ENCODE measurements around the gene TRIM7. TPM values are rescaled to one million over a fixed set of nuclear protein-coding genes. Genes with fewer than 3 reads are reported as not detected.
"Not testable (repeated sequence)": the region's sequence is repeated elsewhere in the genome, so short reads cannot be mapped to it uniquely, and the experiment has no call there.

TRIM7 gene
- total RNA-seq, 4 donors from 2014 or later = 3.7 to 12.1 (median 10.6) TPM

DNA sequence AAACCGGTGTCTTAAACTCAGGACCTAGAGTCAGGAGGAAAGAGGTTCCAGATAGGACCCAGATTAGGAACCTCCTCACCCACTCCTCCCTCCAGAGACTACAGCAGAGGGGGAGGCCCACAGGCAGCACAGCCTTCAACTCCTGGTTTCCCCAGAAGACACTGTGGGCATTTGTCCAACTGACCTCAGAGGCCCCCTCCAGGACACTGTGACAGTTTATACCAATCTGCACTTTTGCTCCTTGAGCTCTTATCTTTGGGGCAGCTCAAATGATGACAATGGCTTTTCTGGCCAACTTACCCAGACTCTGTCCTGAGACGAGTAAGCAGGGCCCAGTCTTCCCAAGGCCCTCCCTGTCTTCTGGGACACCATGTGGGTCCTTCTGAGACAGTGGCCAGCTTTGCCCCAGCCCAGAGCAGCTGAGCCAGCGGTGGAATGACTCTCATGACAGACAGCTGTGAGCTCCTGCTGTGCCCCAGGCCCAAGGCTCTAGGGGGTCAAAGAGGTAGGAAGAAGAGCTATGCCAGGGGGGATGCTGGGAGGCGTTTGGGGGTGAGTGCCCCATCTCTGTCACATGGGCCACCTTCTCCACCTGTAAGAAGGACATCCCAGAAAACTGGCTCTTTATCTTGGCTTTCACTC, 43.3 kb downstream of the TRIM7 start:
- Histone ChIP-seq H3K9me3 (no peaks in the 10 kb centered on the region), H3K4me3 (peak overlapping the region in 1 of 4 donors; percentile 35), H3K4me1 (peaks cover 0 to 24% (median 2%) of the 10 kb centered on the region in 4 donors), H3K27me3 (peaks cover 0 to 28% of the 10 kb centered on the region in 2 donors), H3K36me3 (no peaks in the 10 kb centered on the region), H3K27ac (peak overlapping the region in 2 of 4 donors; percentile 71 to 81)
- TF ChIP-seq POLR2A (IDR thresholded peaks at IDR 0.05) (no peak), EP300 (IDR thresholded peaks at IDR 0.05) (no peak)
- TF ChIP-seq, protein P1, sequence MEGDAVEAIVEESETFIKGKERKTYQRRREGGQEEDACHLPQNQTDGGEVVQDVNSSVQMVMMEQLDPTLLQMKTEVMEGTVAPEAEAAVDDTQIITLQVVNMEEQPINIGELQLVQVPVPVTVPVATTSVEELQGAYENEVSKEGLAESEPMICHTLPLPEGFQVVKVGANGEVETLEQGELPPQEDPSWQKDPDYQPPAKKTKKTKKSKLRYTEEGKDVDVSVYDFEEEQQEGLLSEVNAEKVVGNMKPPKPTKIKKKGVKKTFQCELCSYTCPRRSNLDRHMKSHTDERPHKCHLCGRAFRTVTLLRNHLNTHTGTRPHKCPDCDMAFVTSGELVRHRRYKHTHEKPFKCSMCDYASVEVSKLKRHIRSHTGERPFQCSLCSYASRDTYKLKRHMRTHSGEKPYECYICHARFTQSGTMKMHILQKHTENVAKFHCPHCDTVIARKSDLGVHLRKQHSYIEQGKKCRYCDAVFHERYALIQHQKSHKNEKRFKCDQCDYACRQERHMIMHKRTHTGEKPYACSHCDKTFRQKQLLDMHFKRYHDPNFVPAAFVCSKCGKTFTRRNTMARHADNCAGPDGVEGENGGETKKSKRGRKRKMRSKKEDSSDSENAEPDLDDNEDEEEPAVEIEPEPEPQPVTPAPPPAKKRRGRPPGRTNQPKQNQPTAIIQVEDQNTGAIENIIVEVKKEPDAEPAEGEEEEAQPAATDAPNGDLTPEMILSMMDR (IDR thresholded peaks at IDR 0.05) = no peak
- WGBS, 2 donors = 75 to 76% methylated on average over 3 to 4 of the region's 4 CpGs
- DNase-seq (ENCODE audit: low spot score in 2 of 2) = no peak

DNA sequence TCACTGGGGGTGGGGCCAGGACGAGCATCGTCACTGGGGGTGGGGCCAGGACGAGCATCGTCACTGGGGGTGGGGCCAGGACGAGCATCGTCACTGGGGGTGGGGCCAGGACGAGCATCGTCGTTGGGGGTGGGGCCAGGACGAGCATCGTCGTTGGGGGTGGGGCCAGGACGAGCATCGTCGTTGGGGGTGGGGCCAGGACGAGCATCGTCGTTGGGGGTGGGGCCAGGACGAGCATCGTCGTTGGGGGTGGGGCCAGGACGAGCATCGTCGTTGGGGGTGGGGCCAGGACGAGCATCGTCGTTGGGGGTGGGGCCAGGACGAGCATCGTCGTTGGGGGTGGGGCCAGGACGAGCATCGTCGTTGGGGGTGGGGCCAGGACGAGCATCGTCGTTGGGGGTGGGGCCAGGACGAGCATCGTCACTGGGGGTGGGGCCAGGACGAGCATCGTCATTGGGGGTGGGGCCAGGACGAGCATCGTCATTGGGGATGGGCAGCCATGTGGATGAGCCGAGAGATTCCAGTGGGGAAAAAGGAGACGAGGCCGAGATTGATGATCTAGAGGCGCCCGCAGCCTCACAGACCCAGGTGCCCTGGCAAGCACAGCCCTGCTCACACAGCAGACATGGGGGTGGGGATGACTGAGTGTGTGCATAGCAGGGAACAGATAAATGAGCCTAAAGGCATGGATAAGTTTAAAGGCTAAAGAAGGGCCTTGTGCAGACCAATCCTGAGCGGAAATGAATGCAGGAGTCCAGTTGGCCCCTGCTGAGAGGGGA, 44.1 kb downstream of the TRIM7 start:
- H3K27me3 ChIP-seq = peaks cover 0 to 20% of the 10 kb centered on the region in 2 donors
- H3K9me3 ChIP-seq, H3K36me3 ChIP-seq: not testable (repeated sequence)
- H3K4me3 ChIP-seq = peak overlapping the region in 1 of 4 donors; percentile 53
- WGBS, 2 donors = 9 to 45% methylated on average over 10 to 18 of the region's 48 CpGs
- peak in 1 of 2 donors; percentile 23 for DNase-seq (ENCODE audit: low spot score in 2 of 2)
- peak overlapping the region in 2 of 4 donors; percentile 81 to 88 for H3K27ac ChIP-seq
- peaks cover 0 to 24% (median 2%) of the 10 kb centered on the region in 4 donors for H3K4me1 ChIP-seq

DNA sequence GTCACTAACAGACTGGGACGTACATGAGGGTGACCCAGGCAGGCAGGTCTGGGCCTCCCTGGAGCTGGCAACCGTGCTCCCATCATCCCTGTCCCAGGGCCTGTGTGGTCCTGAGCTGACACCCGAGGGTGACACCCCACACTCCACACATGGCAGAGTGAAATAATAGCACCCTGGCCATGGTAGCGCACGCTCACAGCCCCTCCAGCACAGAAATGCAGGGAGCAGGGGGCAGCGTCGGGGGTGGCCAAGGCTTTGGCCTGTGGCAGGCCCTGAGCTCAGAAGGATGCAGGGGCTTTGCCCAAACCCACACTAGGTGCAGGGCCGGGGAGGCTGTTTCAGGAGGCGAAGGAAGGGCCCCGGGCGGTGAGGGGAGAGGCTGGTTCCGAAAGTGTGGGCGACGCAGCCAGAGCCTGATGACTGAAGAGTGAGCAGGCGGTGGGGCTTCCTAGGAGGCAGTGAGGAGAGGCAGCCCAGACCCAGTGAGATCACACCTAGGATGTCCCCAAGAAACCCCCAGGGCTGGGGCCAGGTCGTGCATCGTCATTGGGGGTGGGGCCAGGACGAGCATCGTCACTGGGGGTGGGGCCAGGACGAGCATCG, 44.7 kb downstream of the TRIM7 start:
- peak in 1 of 2 donors; percentile 29 for DNase-seq (ENCODE audit: low spot score in 2 of 2)
- H3K4me3 ChIP-seq = peak overlapping the region in 3 of 4 donors; percentile 14 to 53 (median 27)
- peak overlapping the region; percentile 77 to 94 (median 84) for H3K27ac ChIP-seq
- H3K9me3 ChIP-seq = no peaks in the 10 kb centered on the region
- TF ChIP-seq EP300 (IDR thresholded peaks at IDR 0.05) (peak in 1 of 2 donors; percentile 42), POLR2A (IDR thresholded peaks at IDR 0.05) (peak in 1 of 2 donors; percentile 20)
- TF ChIP-seq, protein P1 (IDR thresholded peaks at IDR 0.05) = no peak
- H3K36me3 ChIP-seq = no peaks in the 10 kb centered on the region
- WGBS, 2 donors = 37 to 50% methylated on average over 15 of the region's 21 CpGs
- H3K4me1 ChIP-seq = peaks cover 0 to 24% (median 2%) of the 10 kb centered on the region in 4 donors
- H3K27me3 ChIP-seq = peaks cover 0 to 14% of the 10 kb centered on the region in 2 donors

DNA sequence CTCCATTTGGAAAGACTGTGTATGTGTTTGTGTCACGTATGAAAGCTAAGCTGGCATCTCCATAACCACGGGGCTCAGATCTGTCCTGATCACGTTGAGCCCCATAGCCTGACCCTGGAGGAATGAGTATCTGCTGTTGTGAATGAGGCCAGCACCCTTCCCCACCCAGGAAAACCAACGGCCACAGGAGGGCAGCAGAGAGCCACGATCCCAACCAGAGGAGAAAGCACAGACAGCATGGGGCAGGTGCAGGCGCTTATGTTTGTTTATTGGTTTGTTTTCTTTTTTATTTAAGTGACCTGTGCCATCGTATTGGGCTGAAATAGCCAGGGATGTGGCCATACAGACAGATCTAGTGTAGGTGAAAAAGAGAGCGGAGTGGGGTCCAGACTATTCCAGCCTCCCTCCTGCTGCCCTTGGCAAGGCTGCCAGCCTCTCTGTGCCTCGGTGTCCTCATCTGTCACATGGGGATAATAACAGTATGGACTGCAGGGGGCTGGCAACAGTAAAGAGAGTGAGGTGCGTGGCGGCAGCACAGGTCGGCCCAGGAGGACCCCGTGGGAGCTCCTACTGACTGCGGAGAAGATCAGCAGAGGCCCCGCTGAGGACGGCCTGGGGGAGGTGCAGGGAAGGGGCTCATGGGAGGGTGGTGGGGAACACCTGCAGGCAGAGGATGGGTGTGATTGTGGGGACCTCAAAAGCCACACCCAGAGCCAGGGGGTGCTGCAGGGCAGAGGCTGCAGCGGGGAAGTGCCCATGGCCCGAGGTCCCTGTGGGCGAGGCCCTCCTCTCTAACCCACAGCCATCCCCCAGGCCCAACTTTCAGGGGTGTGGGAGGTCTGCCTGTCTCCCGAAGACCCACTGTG, 45.5 kb downstream of the TRIM7 start:
- H3K4me1 ChIP-seq = peaks cover 0 to 23% (median 2%) of the 10 kb centered on the region in 4 donors
- peaks cover 0 to 9% of the 10 kb centered on the region in 2 donors for H3K27me3 ChIP-seq
- WGBS, 2 donors = 52% methylated on average over 20 of the region's 20 CpGs
- no peak overlapping the region for H3K4me3 ChIP-seq
- H3K27ac ChIP-seq = peak overlapping the region; percentile 77 to 94 (median 84)
- peak; percentile 84 to 98 for DNase-seq (ENCODE audit: low spot score in 2 of 2)
- TF ChIP-seq POLR2A (IDR thresholded peaks at IDR 0.05) = no peak
- TF ChIP-seq, protein P1 (IDR thresholded peaks at IDR 0.05) = peak; percentile 78 to 89 (median 85)
- H3K9me3 ChIP-seq = no peaks in the 10 kb centered on the region
- no peaks in the 10 kb centered on the region for H3K36me3 ChIP-seq

DNA sequence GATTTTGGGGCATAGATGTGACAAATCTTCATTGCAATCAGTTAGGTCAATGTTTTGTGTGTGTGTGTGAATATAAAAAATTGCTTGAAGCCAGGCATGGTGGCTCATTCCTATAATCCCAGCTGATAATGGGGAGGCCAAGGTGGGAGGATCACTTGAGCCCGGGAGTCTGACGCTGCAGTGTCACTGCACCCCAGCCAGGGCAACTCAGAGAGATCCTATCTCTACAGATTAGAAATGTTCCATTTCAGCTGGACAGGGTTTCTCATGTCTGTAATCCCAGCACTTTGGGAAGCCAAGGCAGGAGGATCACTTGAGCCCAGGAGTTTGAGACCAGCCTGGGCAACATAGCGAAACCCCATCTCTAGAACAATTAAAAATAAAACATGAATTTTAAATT, 46.1 kb downstream of the TRIM7 start:
- DNase-seq (ENCODE audit: low spot score in 2 of 2) = no peak
- WGBS, 2 donors = 96 to 97% methylated on average over 3 of the region's 3 CpGs
- H3K4me1 ChIP-seq = peaks cover 0 to 19% (median 2%) of the 10 kb centered on the region in 4 donors
- H3K27ac ChIP-seq = no peak overlapping the region
- H3K9me3 ChIP-seq = no peaks in the 10 kb centered on the region
- TF ChIP-seq, protein P1 (IDR thresholded peaks at IDR 0.05) = no peak
- no peak for TF ChIP-seq EP300 (IDR thresholded peaks at IDR 0.05)
- no peak for TF ChIP-seq POLR2A (IDR thresholded peaks at IDR 0.05)
- peaks cover 0 to 5% of the 10 kb centered on the region in 2 donors for H3K27me3 ChIP-seq
- no peaks in the 10 kb centered on the region for H3K36me3 ChIP-seq
- no peak overlapping the region for H3K4me3 ChIP-seq
